ENCODE results near the gene KIRREL3.
"Not testable (repeated sequence)": the region's sequence is repeated elsewhere in the genome, so short reads cannot be mapped to it uniquely, and the experiment has no call there.

Gene KIRREL3

GRCh38 chr11:126996036-126996804 lies 4.3 kb downstream of the KIRREL3 start:
- no peak for DNase-seq

DNA sequence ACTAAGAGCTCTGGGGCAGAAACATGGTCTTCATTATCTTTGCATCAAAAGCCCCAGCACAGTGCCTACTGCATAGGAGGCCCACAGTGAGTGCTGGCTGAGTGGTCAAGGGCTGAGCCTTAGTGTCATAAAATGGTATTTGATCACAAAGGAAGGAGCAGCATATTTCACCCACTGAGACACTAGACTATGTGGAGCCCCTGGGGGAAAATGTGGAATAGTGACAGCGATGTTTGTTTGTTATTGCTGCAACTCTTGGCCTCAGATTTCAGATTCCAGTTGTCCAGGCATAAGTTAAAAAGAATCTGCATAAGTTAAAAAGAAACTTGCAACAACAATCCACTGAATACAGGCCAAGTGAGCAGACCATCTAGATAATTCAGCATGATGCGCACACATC lies 7.0 kb downstream of the KIRREL3 start:
- DNase-seq: no peak

- no peak for DNase-seq
Measured at GRCh38 chr11:126992804-126993111, 7.8 kb downstream of the KIRREL3 start.

- DNase-seq: no peak
Measured at GRCh38 chr11:126992065-126992803, 8.3 kb downstream of the KIRREL3 start.

GRCh38 chr11:126991596-126991995 lies 9.0 kb downstream of the KIRREL3 start:
- DNase-seq: no peak

- no peak for DNase-seq
Measured at GRCh38 chr11:126990716-126991480, 9.7 kb downstream of the KIRREL3 start.

- DNase-seq: peak; percentile 83
Measured at GRCh38 chr11:126989942-126990715, 10.4 kb downstream of the KIRREL3 start.

- DNase-seq: no peak
Measured at GRCh38 chr11:126988655-126989054, 11.9 kb downstream of the KIRREL3 start.

DNA sequence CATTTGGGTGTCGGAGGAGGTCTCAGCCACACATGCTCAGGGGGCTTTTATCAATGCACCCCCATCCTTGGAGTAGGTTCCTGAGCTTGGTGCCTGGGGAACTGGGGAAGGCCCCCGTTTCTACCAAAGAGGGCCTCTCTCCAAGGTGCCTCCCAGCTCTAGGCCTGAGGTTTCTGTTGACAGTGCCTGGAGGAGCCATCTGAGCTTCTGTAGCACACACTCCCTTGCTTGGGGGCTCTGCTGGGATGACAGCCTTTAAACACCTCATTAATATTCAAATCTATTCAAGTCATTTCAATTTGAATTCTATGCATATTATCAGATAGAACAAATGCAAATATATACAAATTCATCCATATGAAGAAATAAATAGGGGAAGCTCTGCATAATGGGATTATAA lies 18.9 kb downstream of the KIRREL3 start:
- DNase-seq: no peak

GRCh38 chr11:126978911-126979310 lies 21.7 kb downstream of the KIRREL3 start:
- DNase-seq: peak; percentile 100

DNA sequence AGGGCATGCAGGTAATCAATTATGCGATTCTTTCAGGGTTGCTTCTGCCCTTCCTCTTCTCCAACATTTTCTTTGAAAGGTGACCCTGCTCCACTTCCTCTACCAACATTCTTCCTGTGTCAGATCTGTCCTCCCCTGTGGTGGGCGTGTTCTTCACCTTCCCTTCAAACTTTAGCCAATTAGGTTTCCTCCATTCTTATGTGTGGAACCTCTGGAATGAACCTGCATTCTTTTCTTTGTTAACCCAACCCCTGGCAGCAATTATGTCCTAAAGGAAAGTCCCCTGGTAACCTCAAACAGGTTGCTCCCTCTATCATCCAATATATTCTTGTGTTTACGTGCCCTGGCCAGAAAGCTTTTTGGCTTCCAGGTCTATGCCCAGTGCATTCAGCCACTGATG lies 22.4 kb downstream of the KIRREL3 start:
- no peak for DNase-seq

GRCh38 chr11:126973051-126973450 lies 27.5 kb downstream of the KIRREL3 start:
- no peak for DNase-seq

GRCh38 chr11:126971305-126971704 lies 29.3 kb downstream of the KIRREL3 start:
- no peak for DNase-seq

- peak; percentile 23 for DNase-seq
Measured at GRCh38 chr11:126969865-126970479, 30.6 kb downstream of the KIRREL3 start.

- no peak for DNase-seq
Measured at GRCh38 chr11:126968915-126969314, 31.7 kb downstream of the KIRREL3 start.

- no peak for DNase-seq
Measured at GRCh38 chr11:126965331-126965730, 35.2 kb downstream of the KIRREL3 start.

- no peak for DNase-seq
Measured at GRCh38 chr11:126963603-126964363, 36.8 kb downstream of the KIRREL3 start.

GRCh38 chr11:126963115-126963514 lies 37.5 kb downstream of the KIRREL3 start:
- DNase-seq: no peak

GRCh38 chr11:126959700-126960099 lies 40.9 kb downstream of the KIRREL3 start:
- DNase-seq: no peak

GRCh38 chr11:126956635-126957034 lies 43.9 kb downstream of the KIRREL3 start:
- no peak for DNase-seq

DNA sequence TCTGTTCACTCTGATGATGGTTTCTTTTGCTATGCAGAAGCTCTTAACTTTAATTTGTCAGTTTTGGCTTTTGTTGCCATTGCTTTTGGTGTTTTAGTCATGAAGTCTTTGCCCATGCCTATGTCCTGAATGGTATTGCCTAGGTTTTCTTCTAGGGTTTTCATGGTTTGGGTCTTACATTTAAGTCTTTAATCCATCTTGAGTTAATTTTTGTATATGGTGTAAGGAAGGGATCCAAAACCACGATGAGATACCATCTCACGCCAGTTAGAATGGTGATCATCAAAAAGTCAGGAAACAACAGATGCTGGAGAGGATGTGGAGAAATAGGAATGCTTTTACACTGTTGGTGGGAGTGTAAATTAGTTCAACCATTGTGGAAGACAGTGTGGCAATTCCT lies 48.0 kb downstream of the KIRREL3 start:
- DNase-seq: not testable (repeated sequence)

DNA sequence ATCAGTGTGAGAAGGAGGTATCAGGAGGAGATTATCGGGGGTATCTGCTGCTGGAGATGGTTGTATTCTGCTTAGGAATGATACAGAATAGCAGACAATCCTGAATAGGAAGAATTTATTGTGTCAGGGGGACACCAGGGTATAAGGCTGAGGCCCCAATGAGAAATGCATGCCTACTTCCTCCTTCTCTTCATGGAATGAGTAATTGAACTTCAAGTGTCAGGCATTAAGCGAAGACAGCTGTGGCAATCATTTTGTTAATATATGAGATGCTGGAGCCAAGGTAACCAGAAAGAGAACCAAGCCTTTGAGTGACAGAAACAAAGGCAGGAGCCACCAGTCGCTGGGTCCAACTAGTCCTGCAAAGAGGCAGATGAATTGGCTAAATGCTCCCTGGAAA lies 49.1 kb downstream of the KIRREL3 start:
- DNase-seq: no peak

Data from NCI-H1105 (cell line).